Measurements from ENCODE around the gene RSRC1. TPM values are rescaled to one million over a fixed set of nuclear protein-coding genes. Genes with fewer than 3 reads are reported as not detected.

Gene RSRC1
- total RNA-seq, 1 experiment from 2014 or later: 37.9 TPM

- H3K9ac ChIP-seq (ENCODE audit: extremely low read depth, insufficient read length, low read length): no peak overlapping the region
- no peak overlapping the region for H2BK20ac ChIP-seq (ENCODE audit: low read depth, low read length, poor library complexity, severe bottlenecking)
- H4K91ac ChIP-seq (ENCODE audit: insufficient read length, low read depth, low read length): no peak overlapping the region
- H3K4ac ChIP-seq (ENCODE audit: low read depth, low read length): no peak overlapping the region
- no peak overlapping the region for H3K14ac ChIP-seq (ENCODE audit: insufficient read depth, low read length)
- H3K27me3 ChIP-seq (ENCODE audit: insufficient read depth, low read length): no peaks in the 10 kb centered on the region
- no peak overlapping the region for H3K4me2 ChIP-seq (ENCODE audit: insufficient read depth, insufficient read length, low read length)
- H3K18ac ChIP-seq (ENCODE audit: insufficient read length, low read depth, low read length): no peak overlapping the region
- no peak overlapping the region for H3K27ac Mint-ChIP-seq
- no peak overlapping the region for H4K5ac ChIP-seq (ENCODE audit: insufficient read length, low read depth, low read length)
- no peak overlapping the region for H3K4me3 Mint-ChIP-seq
- no CpG with 5 or more reads among the region's 4 CpGs for WGBS (ENCODE audit: extremely low coverage, insufficient read length, low lambda C conversion rate)
- no peaks in the 10 kb centered on the region for H4K20me1 ChIP-seq (ENCODE audit: control insufficient read depth, insufficient read depth, insufficient read length)
- no peak overlapping the region for H2AFZ ChIP-seq (ENCODE audit: low read length)
- no peak overlapping the region for H4K8ac ChIP-seq (replicated peaks; ENCODE audit: insufficient read length, low read depth, low read length)
- H3K4me1 Mint-ChIP-seq: peaks cover 5% of the 10 kb centered on the region in 2 experiments
- no peak overlapping the region for H2AK5ac ChIP-seq (ENCODE audit: insufficient read length, low read length)
- TF ChIP-seq CTCF (conservative IDR thresholded peaks at IDR 0.05): no peak
- H3K27ac ChIP-seq (ENCODE audit: insufficient read length, low read depth, low read length): no peak overlapping the region
- no peak for DNase-seq
- no peak overlapping the region for H3T11ph ChIP-seq (ENCODE audit: low read length)
- H2BK120ac ChIP-seq (ENCODE audit: low read depth, low read length, poor library complexity, severe bottlenecking): no peak overlapping the region
- no peaks in the 10 kb centered on the region for H3K79me1 ChIP-seq (ENCODE audit: insufficient read depth, low read depth, low read length, poor library complexity, severe bottlenecking)
- no peaks in the 10 kb centered on the region for H3K9me3 ChIP-seq (ENCODE audit: control insufficient read depth, low read depth, low read length)
- H3K9me3 Mint-ChIP-seq: no peaks in the 10 kb centered on the region
- no peak overlapping the region for H3K23ac ChIP-seq (ENCODE audit: insufficient read length, low read depth, low read length)
- H3K23me2 ChIP-seq (ENCODE audit: insufficient read length, low read depth, low read length, poor library complexity, severe bottlenecking): no peaks in the 10 kb centered on the region
- H3K36me3 Mint-ChIP-seq (ENCODE audit: insufficient read depth in 1 of 3, low read depth in 3 of 3): no peaks in the 10 kb centered on the region
- H3K79me2 ChIP-seq (ENCODE audit: insufficient read depth, low read length): no peaks in the 10 kb centered on the region
- H3K27me3 Mint-ChIP-seq (ENCODE audit: low read depth): no peaks in the 10 kb centered on the region
- no peak overlapping the region for H2BK12ac ChIP-seq (ENCODE audit: insufficient read length, low read depth, low read length)
- no peak overlapping the region for H3K56ac ChIP-seq (ENCODE audit: insufficient read length, low read depth, low read length)
- no peak overlapping the region for H2BK15ac ChIP-seq (ENCODE audit: low read depth, low read length)
- no peak overlapping the region for H2BK5ac ChIP-seq (ENCODE audit: insufficient read length, low read length)
- H3K4me1 ChIP-seq (ENCODE audit: insufficient read depth, low read length): no peaks in the 10 kb centered on the region
These were observed 242.7 kb downstream of the RSRC1 start for GRCh38 chr3:158352551-158352950.
